CD4-positive, alpha-beta T cell treated with Interleukin-2 at 100 ng/mL for 4 hours (primary cell): ENCODE data around the gene PHLDB1.
"Not testable (repeated sequence)": the region's sequence is repeated elsewhere in the genome, so short reads cannot be mapped to it uniquely, and the experiment has no call there.

Experiments used
- DNase-seq: peaks from one replicate; pipeline ENCODE4 v3.0.0-alpha.2; 2020; ENCODE audit warnings: low spot score

PHLDB1 gene

DNA sequence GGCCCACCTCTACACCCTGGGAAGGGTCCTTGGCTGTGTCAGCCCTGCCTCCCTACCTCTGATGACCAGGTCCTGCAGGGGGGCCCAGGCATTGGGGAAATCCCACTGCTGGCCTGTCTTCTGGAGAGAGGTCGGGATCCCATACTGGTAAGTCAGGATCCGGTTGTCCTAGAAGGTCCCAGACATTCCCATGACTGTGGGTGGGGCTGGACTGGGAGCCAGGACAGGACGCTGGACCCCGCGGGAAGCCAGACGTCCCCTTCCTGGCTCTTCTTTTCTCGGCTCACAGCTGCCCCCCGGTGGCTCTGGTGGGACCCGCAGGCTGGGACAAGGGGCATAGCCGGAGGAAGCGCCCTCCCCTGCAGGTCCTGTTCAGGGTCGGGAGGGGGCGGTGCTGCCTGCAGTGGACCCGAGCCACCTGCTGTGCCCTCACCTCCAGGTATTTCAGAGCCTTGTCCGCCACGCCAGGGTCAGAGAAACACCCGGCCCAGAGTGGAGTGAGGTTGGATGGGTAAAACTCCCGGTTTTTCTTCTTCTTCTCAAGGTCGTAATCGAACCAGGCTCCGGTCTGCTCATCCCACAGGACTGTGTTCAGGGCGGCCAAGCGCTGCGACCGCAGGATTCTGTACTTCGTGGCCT lies 52.0 kb downstream of the PHLDB1 start:
- DNase-seq: peak; percentile 85

DNA sequence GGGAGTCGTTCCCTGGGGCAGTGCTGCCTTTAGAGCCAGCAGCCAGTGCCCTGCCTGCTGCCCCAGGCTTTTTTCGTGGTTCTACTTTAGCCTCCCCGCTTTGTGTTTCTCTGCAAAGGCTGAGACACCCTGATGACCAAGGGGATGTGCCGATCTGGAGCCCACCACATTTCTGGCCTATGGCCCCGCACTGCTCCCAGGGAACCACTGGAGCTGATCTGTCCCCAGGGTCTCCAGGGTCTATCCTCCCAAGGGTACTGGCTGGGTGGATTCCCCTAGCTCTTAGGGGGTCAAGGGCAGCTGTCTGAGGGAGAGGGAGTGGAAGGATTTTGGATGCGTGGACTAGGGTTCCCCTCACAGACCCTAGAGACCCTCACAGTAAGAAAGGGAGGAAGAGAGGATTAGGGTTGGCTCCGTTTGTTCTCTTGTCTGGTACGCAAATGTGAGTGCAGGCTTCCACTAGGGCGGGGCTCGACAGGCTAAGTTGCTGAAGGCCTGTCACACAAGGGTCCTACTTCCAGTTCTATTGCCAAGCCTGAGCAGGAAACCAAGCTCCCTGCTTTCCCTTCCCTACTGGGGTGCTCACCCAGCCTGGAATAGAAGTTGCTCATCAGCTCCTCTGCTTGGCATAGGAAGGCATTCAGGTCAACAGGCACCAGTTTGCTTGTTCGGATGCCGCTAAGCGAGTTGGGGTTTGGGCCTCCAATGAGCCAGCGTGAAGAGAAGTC lies 52.7 kb downstream of the PHLDB1 start:
- no peak for DNase-seq

DNA sequence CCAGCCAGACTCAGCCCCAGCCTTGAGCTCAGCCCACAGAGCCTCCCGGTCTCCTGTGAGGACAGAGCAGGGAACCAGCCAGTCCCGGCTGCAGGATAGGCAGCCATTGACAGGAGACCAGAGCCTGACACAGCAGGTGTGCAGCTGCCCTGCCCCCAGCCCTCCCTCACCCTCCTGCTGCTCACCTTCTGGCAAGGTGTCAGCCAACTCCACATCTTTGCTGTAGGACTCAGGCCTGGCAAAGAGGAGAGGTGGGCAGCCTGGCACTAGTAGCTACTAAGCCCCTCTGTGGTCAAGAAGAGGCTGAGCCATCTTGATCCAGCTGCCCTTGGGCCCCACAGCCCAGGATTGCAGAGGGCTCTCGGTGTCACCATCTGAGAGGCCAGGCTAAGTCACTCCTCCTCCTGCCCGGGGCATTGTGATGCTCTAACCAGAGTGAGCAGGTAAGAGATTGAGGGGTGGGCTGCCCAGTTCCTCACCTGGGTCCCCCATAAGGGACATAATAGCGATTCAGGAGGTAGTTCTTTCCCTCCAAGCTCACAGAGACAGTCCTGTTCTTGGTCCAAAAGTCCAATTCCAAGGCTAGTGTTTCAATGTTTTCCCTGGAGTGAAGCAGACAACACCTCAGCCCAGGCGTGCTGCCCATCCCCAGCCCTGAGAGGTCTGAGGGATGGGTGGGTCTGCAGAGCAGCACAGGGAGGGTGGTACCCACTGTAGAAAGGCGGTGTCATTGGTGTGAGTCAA lies 53.4 kb downstream of the PHLDB1 start:
- DNase-seq: no peak

DNA sequence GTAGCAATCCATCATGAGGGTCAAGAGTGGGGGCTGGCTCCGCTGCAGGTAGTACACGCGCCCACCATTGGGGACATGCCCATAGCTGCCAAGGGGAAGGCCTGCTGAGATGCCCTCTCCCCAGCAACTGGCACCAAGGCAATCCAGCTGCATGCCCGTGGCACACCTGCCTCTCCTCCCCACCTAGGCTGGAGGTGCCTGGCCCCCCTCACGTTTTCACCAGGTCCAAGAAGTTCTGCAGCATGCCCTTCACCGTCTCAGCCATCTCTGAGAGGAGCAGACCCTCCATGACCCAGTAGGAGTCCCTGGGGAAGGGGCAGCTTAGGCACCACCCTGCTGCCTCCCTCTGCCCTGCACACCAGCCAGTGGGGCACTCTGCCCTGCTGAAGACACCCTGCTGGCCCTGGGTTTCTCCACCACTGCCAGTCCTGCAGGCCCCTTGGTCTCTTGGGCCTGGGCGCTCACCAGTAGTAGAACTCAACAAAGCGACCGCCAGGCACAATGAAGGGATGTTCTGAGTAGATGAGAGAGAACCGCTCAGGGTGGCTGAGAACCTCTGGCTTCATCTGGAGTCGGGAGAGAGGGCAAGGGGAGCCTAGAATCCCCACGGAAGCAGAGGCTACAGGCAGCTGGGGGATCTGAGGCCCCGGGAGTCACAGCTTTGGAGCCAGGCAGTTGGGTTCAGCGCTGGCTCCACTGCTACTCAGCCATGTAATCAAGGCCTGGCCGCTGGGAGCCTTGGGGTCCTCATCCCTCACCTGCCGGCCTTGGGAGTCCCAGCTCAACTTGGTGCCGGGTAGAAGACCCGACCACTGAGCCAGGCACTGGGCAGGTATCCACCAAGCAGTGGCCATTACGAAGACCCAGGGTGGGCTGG lies 54.2 kb downstream of the PHLDB1 start:
- DNase-seq: no peak

DNA sequence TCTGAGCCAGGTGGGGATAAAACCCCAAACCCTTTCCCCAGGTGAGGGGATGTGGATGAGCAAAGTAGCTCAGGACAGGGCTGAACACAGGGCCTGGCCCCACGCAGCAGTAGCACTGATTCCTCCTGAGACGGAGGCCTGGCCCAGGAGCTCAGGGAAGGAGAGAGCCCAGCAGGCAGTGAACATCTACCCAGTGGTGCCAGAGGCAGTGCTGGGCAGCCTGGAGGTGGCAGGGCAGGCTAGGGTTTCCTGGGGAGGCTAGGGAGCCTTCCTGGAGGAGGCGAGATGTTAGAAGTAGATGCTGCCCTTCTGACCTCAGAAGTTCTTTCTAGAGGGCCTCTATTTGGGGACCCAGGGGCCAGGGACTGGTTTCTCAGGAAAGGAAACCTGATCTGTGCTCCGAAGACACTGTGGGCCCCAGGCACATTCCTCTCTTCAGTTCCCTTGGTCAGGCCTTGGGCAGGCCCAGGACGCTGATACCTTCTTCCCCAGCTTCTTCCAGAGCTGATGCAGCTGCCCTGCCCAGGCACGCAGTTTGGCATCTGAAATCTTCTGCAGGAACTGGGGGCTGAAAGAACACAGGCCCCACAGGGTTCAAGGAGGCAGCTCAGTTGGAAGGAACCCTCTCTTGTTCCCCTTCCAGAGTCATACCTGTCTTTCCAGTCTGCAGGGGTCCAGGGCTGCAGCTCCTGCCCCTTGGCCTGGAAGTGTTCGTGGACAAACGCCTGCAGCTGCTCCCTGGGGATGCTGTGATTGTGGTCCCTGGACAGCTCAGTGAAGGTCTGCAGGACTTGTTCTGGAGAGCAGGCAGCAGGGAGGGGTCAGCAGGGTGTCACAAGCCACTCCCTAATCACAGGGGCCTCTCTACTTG lies 55.2 kb downstream of the PHLDB1 start:
- DNase-seq: no peak

DNA sequence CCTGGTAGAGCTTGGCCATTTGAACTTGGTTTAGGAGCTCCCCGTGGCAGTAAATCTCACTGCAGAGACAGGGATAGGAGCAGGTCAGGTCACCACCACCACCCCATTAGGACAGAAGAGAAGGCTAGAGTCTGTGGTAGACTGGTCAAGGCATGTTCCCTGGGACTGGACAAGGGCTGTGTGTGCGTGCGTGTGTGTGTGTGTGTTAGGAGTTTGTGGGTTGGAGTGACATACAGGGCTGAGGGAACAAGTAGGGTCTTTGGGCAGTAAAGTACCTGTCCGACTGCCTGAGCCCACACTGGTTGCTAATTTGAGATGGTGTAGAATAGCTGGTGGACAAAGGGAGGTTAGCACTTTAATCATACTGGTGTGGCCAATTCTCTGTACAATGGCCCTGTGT lies 56.0 kb downstream of the PHLDB1 start:
- DNase-seq: no peak

DNA sequence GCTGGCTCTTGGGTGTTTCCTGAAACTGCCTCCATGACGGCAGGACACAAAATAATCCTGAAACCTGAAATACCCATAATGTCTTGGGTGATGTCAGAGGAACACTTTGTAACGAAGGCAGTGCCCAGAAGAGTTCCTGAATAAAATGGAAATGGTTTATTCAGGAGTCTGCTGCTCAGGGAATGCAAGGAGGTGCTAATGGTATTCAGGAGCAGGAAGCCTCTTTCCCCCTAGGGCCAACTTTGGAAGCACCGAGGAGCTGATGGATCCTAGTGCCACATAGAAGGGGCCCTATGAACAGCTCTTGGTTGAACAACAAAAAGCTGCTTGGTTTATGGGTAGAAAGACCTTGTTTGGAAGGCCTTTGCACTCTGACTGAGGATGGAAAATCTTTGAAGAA lies 56.5 kb downstream of the PHLDB1 start:
- no peak for DNase-seq

DNA sequence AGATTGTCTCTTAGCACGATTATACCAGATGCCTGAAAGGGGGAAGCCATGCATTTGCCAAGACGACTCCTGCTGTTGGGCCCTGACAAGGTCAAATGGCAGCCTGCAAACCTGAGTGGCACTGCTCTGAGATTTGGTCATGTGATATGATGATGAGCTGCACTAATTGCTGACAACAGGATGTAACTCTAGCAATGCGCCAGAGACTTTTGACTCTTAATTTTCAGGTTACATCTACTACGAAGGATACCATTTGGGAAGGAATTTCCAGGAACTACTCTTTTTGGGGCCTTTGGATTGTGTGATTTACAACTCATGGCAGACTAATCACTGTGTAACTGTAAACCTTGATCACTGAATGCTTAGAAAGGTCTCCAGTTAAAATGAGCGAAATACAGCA lies 59.0 kb downstream of the PHLDB1 start:
- DNase-seq: no peak

DNA sequence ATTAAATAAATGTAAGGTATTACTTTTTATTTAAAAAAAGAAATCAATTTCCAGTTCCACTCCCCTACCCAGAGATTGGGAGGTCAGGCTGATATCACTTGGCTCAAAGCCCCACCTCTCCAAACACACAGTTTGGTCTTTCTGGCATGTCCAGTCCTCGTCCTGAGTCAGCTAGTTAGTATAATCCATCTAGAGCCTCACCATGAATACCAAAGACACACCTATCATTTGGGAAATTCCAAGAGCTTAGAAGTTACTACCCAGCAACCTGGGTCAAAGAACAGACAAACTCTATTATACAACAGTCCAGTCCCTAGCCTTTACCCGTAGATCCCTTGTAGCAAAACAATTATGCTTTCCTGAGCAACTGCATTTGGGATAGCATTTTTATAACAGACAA lies 62.6 kb downstream of the PHLDB1 start:
- DNase-seq: no peak

DNA sequence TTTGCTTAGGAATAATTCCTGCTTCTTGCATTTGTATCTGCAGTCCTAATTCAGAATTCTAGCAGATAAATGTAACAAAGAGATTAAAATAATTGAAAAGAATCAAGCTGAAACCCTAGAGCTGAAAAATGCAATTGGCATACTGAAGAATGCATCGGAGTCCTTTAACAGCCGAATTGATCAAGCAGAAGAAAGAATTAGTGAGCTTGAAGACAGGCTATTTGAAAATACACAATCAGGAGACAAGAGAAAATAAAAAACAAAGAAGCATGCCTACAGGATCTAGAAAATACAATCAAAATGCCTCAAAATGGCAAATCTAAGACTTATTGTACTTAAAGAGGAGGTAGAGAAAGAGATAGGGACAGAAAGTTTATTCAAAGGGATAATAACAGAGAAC lies 63.8 kb downstream of the PHLDB1 start:
- no peak for DNase-seq

DNA sequence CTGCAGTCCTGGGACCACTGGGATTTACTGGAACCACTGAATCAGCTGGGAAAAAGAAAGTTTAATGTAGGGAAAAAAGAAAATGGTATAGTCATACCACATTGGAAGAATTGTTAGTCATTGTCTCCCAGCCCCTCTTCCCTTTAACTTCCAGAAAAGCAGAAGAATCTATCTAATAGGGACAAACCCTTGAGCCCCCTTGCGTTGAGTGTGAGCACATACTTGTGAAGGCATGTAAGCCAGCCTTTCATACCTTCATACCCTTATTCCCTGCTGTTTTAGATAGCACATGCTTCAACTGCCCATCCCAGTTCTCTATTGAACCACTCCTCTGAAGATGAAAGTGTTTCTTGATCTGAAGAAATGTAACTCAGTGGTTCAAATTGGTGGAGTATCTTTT lies 65.4 kb downstream of the PHLDB1 start:
- DNase-seq: no peak

DNA sequence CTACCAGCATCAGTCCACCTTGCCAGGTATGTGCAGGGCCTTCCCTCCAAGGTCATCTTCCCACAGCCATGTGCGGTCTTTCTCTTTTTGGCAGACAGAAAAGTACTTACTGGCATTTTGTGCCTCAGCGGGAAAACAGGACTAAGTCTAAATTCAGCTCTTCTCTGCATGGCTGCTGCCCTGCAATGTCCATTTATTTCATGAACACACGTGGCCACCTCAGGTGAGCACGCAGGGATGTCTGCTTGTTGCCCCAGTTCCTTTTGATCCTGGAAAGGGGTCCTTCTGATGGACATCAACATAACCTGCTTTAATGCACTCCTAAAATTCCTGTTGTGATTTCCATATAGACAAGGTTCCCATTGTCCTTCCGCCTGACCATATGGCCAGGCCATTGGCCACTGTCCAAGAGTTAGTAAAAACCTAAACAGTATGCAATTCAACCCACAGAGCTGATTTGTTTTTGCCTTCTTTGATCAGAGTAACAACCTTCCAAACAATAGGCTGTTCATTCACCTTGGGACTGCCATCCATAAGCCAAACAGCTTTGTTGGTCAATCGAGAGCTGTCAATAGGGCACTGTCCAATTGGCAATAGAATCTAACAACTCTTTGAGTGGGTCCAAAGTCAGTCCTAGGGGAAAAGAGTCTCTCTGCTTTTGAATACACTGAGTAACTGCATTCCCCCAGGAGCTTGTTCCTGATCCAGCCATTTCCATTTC lies 66.1 kb downstream of the PHLDB1 start:
- no peak for DNase-seq

DNA sequence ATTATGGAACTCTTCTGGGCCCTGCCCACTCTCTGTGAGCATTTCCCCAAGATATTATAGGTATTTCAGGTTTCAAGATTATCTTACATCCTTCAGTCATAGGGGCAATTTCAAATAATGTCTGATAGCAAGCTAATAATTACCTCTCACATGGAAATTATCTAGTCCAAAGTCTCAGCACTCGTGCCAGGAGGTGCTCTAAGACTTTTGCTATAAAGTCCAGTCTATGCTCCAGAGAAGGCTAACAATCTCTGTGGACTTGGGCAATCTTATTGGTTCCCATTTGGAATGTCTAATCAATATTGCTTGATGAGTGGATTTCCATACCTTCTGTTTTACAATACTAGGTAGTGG lies 66.6 kb downstream of the PHLDB1 start:
- no peak for DNase-seq

DNA sequence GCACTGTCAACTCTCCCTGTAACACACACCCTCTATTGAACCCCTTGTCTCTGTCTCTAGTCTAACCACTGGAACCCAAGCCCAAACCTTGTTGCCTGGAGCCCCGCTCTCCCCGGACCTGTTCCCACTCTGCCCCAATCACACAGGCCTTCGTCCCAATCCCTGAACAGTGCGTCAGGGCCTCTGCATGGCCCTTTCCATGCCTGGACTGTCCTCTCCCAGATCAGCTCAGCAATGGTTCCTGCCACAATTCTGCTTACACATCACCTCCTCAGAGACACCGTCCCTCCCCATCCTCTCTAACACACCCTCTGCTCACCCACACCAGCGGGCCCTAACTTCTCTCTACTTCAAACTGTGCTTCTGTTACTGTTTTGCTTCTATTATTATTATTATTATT lies 70.6 kb downstream of the PHLDB1 start:
- DNase-seq: no peak

DNA sequence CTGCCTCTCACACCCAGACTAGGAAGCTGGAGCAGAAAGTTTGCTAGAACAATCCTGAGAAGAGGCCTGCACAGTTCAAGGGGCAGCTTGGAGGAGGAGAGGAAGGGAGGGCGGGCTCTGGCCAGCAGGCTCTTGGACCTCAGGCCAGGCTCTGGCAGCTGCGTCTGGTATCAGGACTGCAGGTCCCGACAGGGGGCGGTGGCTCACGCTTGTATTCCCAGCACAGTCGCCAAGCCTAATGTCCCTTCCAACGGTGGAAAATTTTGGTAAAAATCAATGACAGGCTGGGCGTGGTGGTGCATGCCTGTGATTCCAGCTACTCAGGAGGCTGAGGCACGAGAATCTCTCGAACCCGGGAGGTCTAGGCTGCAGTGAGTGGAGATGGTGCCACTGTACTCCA lies 71.5 kb downstream of the PHLDB1 start:
- not testable (repeated sequence) for DNase-seq

DNA sequence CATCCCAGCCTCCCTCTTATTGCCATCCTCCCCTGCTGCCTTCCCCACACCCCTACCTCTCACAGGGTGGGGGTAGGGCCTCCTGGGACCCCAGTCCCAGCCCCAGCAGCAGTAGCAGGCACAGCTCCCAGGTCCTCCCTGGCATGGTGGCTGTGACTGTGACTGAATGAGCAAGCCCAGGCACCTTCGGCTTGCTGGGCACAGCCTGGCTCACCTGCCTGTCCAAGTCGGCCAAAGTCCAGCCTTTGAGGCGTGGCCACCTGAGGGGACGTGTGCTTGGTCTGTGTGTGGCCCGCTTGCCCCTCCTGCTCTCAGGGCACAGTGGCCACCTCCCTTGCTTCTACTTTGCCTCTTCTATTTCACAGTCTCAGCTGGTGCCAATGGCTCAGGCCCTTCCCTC lies 72.1 kb downstream of the PHLDB1 start, which contains the start of gene TREH:
Gene TREH (minus strand): TSS at position 168 of the 400 bp plus-strand sequence. CDS start 23 bp downstream, at position 145.
- no peak for DNase-seq

DNA sequence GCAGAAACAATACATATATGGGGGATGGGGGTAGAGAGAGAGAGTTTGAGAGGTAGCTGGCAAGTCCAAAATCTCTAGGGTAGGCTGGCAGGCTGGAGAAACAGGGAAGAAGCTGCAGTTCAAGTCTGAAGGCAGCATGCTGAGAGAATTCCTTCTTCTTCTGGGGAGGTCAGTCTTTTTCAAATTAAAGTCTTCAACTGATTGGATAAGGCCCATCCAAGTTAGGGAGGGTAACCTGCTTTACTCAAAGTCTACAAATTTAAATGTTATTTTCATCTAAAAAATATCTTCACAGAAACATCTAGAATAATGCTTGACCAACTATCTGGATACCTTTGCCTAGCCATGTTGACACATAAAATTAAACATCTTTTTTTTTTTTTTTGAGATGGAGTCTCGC lies 75.0 kb downstream of the PHLDB1 start:
- no peak for DNase-seq

DNA sequence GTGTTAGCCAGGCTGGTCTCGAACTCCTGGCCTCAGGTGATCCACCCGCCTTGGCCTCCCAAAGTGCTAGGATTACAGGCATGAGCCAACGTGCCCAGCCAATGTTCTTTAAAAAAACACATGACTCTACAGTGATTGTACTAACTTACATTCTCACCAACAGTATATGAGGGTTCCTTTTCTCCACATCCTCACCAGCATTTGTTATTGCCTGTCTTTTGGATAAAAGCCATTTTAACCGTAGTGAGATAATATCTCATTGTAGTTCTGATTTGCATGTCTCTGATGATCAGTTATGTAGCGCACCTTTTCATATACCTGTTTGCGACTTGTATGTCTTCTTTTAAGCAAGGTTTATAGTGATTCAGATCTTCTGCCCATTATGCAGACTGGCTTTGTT lies 75.5 kb downstream of the PHLDB1 start:
- not testable (repeated sequence) for DNase-seq

DNA sequence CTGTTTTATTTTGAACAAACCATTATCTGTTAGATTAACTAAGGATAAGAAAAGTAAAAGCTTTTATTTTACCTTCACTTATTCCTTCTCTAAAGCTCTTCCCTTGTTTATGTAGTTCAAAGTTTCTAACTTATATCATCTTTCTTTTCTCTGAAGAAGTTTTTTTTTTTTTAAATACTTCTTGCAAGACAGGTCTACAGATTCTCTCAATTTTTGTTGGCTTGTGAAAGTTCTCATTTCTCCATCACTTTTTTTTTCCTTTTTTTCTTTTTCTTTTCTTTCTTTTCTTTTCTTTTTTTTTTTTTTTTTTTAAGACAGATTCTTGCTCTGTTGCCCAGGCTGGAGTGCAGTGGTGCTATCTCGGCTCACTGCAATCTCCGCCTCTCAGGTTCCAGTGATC lies 76.8 kb downstream of the PHLDB1 start:
- no peak for DNase-seq

DNA sequence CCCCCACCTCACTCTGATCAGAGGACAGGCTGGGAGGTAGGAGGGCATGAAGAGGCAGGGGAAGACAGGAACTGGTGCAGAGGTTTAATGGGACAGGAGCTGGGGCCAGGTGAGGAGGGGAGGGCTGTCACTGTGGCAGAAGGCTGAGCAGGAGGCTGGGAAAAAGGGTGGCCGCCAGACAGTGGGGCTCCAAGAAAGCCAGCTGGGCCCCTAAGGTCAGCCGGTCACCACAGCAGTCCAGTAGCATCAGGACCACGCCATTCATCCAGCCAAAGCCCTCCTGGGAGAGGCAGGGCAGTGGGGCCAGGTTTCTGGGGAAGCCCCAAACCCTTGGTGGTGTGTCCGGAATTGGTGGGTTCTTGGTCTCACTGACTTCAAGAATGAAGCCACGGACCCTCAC lies 80.5 kb downstream of the PHLDB1 start:
- no peak for DNase-seq

DNA sequence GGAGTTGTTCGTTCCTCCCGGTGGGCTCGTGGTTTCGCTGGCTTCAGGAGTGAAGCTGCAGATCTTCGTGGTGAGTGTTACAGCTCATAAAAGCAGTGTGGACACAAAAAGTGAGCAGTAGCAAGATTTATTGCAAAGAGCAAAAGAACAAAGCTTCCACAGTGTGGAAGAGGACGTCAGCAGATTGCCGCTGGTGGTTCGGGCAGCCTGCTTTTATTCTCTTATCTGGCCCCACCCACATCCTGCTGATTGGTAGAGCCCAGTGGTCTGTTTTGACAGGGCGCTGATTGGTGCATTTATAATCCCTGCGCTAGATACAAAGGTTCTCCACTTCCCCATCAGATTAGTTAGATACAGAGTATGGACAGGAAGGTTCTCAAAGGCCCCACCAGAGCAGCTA lies 80.9 kb downstream of the PHLDB1 start:
- DNase-seq: not testable (repeated sequence)
